CD4-positive, alpha-beta memory T cell (primary cell): ENCODE results near the gene DUOX2. TPM values are rescaled to one million over a fixed set of nuclear protein-coding genes. Genes with fewer than 3 reads are reported as not detected.
"Not testable (repeated sequence)": the region's sequence is repeated elsewhere in the genome, so short reads cannot be mapped to it uniquely, and the experiment has no call there.

Experiments used
- CTCF ChIA-PET: fragments of 350-600 bp; sonication (Branson Sonifier 250); formaldehyde crosslinking; loops from one replicate; lab custom pipeline; 2021; ENCODE audit warnings: inconsistent platforms; ENCODE audit not compliant: partially characterized antibody; lab: Charles Lee
- POLR2A ChIA-PET: fragments of 350-600 bp; sonication (Branson Sonifier 250); formaldehyde crosslinking; loops from one replicate; lab custom pipeline; 2021; ENCODE audit not compliant: partially characterized antibody; lab: Charles Lee
- DNase-seq, 5 donors: peaks; one replicate each; pipeline versions ENCODE4 v3.0.0 to v3.0.0-alpha.2; 2020 to 2022; ENCODE audit warnings: mixed read lengths in 1 of 5
- H3K27ac ChIP-seq: one replicate; pipeline ENCODE4 v1.7.0; 2013; ENCODE audit warnings: low read depth, low read length
- H3K27me3 ChIP-seq: 2 replicates; pipeline ENCODE4 v1.7.0; 2013; ENCODE audit warnings: mild to moderate bottlenecking, low read length, moderate library complexity; ENCODE audit not compliant: insufficient read depth
- H3K36me3 ChIP-seq: 2 replicates; pipeline ENCODE4 v1.7.0; 2013; ENCODE audit warnings: mild to moderate bottlenecking, low read length, moderate library complexity; ENCODE audit not compliant: insufficient read depth
- H3K4me1 ChIP-seq: 2 replicates; pipeline ENCODE4 v1.7.0; 2013; ENCODE audit warnings: mild to moderate bottlenecking, low read length, moderate library complexity; ENCODE audit not compliant: insufficient read depth
- H3K4me3 ChIP-seq, 2 donors: one replicate each; pipeline ENCODE4 v1.7.0; 2013; ENCODE audit warnings: low read length in 2 of 2, mild to moderate bottlenecking in 1 of 2
- H3K9me3 ChIP-seq, 2 donors: one replicate each; pipeline ENCODE4 v1.7.0; 2013; ENCODE audit warnings: low read length in 2 of 2, control low read depth in 1 of 2; ENCODE audit not compliant: control insufficient read depth in 1 of 2
- H3K27ac Mint-ChIP-seq, 7 donors: one replicate each; pipeline ENCODE4 v1.8.0; 2020 to 2021; ENCODE audit warnings: mixed read lengths in 7 of 7, mild to moderate bottlenecking in 6 of 7, inconsistent platforms in 3 of 7, moderate library complexity in 3 of 7
- H3K27me3 Mint-ChIP-seq, 2 donors: one replicate each; pipeline ENCODE4 v1.8.0; 2020 to 2021; ENCODE audit warnings: mixed read lengths in 2 of 2
- H3K36me3 Mint-ChIP-seq, 2 donors: one replicate each; pipeline ENCODE4 v1.8.0; 2020 to 2021; ENCODE audit warnings: mixed read lengths in 2 of 2, inconsistent platforms in 1 of 2, mild to moderate bottlenecking in 1 of 2
- H3K4me1 Mint-ChIP-seq, 4 donors: one replicate each; pipeline ENCODE4 v1.8.0; 2020 to 2021; ENCODE audit warnings: mixed read lengths in 4 of 4, mild to moderate bottlenecking in 1 of 4
- H3K4me3 Mint-ChIP-seq, 8 donors: one replicate each; pipeline ENCODE4 v1.8.0; 2020 to 2021; ENCODE audit warnings: mixed read lengths in 8 of 8, mild to moderate bottlenecking in 7 of 8, moderate library complexity in 6 of 8, inconsistent platforms in 3 of 8
- H3K9me3 Mint-ChIP-seq, 8 donors: one replicate each; pipeline ENCODE4 v1.8.0; 2020 to 2021; ENCODE audit warnings: mixed read lengths in 8 of 8, mild to moderate bottlenecking in 5 of 8, inconsistent platforms in 3 of 8, moderate library complexity in 1 of 8
- intact Hi-C: fragments of 100-400 bp; cut with micrococcal nuclease; formaldehyde crosslinking; loops from one replicate; pipeline ENCODE4 v1.15.1; 2023
- polyA plus RNA-seq, 2 donors: library from polyadenylated mRNA; unstranded; fragments of 300-500 nt; fragmentation: Illumina TruSeq; gene quantifications; one replicate each; pipeline ENCODE4 v1.2.3, GENCODE V29; 2021
- total RNA-seq, 2 experiments: library from RNA; stranded (reverse); gene quantifications; one replicate each; pipeline ENCODE4 v1.2.3, GENCODE V29; 2021

DUOX2 gene
- total and polyA plus RNA-seq, 4 experiments from 2014 or later: 0.02 to 0.06 (median 0.06) TPM; not detected in 1

DNA sequence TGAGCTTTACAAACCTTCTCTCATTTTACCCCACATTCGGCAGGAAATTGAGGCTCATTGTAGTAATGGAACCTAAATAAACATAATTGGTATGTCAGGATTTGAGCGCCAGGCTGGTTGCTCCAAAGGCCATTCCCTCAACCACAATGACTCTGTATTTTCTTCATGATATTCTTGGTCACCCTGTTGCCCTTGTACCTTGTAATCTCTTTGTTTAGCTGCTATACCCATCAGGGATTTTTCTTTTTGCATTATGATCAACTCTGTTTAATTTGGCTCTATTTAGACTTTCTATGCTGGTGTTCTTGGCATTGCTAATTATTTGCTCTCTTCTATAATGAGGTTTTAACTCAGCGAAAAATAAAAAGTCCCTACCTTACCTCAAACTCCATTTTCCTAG lies 29.8 kb downstream of the DUOX2 start:
- no peaks in the 10 kb centered on the region for H3K9me3 Mint-ChIP-seq
- POLR2A ChIA-PET: no interaction called here
- Histone ChIP-seq H3K27ac (no peak overlapping the region), H3K27me3 (no peaks in the 10 kb centered on the region), H3K4me1 (no peaks in the 10 kb centered on the region), H3K36me3 (no peaks in the 10 kb centered on the region), H3K9me3 (no peaks in the 10 kb centered on the region), H3K4me3 (no peak overlapping the region)
- H3K4me1 Mint-ChIP-seq: no peaks in the 10 kb centered on the region
- intact Hi-C loops: no loop called here
- H3K27ac Mint-ChIP-seq: no peak overlapping the region
- no peaks in the 10 kb centered on the region for H3K36me3 Mint-ChIP-seq
- no peak for DNase-seq
- CTCF ChIA-PET: no interaction called here
- H3K27me3 Mint-ChIP-seq: peaks cover 14% of the 10 kb centered on the region in 2 donors
- H3K4me3 Mint-ChIP-seq: no peak overlapping the region

- H3K9me3 Mint-ChIP-seq: no peaks in the 10 kb centered on the region
- no peaks in the 10 kb centered on the region for H3K36me3 ChIP-seq
- no peaks in the 10 kb centered on the region for H3K4me1 ChIP-seq
- ChIA-PET POLR2A (no interaction called here), CTCF (no interaction called here)
- peaks cover 11 to 14% of the 10 kb centered on the region in 2 donors for H3K27me3 Mint-ChIP-seq
- no peaks in the 10 kb centered on the region for H3K36me3 Mint-ChIP-seq
- H3K9me3 ChIP-seq: no peaks in the 10 kb centered on the region
- no peak overlapping the region for H3K27ac ChIP-seq
- no peak for DNase-seq
- intact Hi-C loops: no loop called here
- H3K4me3 Mint-ChIP-seq: no peak overlapping the region
- H3K4me3 ChIP-seq: no peak overlapping the region
- H3K4me1 Mint-ChIP-seq: no peaks in the 10 kb centered on the region
- no peak overlapping the region for H3K27ac Mint-ChIP-seq
- H3K27me3 ChIP-seq: no peaks in the 10 kb centered on the region
These were observed 30.7 kb downstream of the DUOX2 start for GRCh38 chr15:45083223-45083622.

DNA sequence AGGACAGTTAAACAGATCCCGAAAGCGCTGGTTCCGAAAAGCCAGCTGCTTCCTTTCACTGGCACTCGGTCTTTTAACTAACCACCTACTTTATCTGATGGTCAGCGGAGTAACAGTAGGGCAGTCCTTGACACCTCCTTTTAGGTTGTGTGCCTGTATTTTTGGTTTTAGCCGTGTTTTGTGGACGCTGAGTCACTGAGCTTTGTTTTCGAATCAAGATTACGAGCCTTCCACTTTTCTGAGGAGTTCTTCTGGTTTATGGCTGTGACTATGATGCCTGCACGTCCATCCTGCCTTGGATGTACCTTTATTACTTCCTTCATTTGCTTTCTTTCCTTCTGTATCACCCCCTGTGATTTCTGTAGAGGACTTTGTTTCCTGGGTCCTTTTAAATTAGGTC lies 31.6 kb downstream of the DUOX2 start:
- H3K36me3 ChIP-seq, CTCF ChIA-PET, H3K9me3 ChIP-seq, H3K9me3 Mint-ChIP-seq, H3K4me3 Mint-ChIP-seq, H3K4me1 ChIP-seq, H3K4me1 Mint-ChIP-seq, H3K27ac ChIP-seq, H3K27me3 ChIP-seq, intact Hi-C loops, H3K36me3 Mint-ChIP-seq, POLR2A ChIA-PET, DNase-seq, H3K4me3 ChIP-seq: not testable (repeated sequence)
- Mint-ChIP-seq H3K27me3 (peaks cover 7 to 13% of the 10 kb centered on the region in 2 donors), H3K27ac (peak overlapping the region in 1 of 7 donors; percentile 13)

GRCh38 chr15:45080593-45080992 lies 33.4 kb downstream of the DUOX2 start:
- H3K27me3 ChIP-seq, H3K9me3 Mint-ChIP-seq, H3K27ac Mint-ChIP-seq, CTCF ChIA-PET, H3K4me3 Mint-ChIP-seq, H3K4me1 ChIP-seq, H3K27ac ChIP-seq, DNase-seq, H3K4me1 Mint-ChIP-seq, H3K36me3 Mint-ChIP-seq, H3K36me3 ChIP-seq, H3K4me3 ChIP-seq, POLR2A ChIA-PET, intact Hi-C loops, H3K9me3 ChIP-seq, H3K27me3 Mint-ChIP-seq: not testable (repeated sequence)

GRCh38 chr15:45079628-45080246 lies 34.2 kb downstream of the DUOX2 start:
- H3K36me3 ChIP-seq, H3K27me3 ChIP-seq, H3K27me3 Mint-ChIP-seq, H3K4me3 ChIP-seq, DNase-seq, H3K36me3 Mint-ChIP-seq, CTCF ChIA-PET, H3K9me3 ChIP-seq, H3K27ac ChIP-seq, POLR2A ChIA-PET, H3K4me1 ChIP-seq, H3K4me1 Mint-ChIP-seq, H3K9me3 Mint-ChIP-seq, H3K27ac Mint-ChIP-seq, intact Hi-C loops, H3K4me3 Mint-ChIP-seq: not testable (repeated sequence)

DNA sequence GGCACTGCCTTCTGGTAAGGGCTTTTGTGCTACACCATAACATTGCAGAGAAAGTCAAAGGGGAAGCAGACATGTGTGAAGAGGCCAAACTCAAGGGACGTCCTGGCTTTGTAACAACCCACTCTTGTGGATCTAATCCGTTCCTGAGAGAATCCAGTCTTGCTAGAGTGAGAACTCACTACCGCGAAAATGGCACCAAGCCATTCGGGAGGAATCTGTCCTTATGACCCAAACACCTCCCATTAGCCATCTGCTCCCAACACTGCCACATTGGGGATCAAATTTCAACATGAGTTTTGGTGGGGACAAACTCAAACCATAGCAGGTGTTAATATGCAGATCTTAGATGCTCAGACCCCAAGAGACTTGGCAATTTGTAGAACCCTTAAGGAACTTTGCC lies 34.8 kb downstream of the DUOX2 start:
- DNase-seq, H3K4me3 ChIP-seq, CTCF ChIA-PET, H3K36me3 ChIP-seq, H3K4me1 Mint-ChIP-seq, H3K4me1 ChIP-seq, H3K27me3 Mint-ChIP-seq, H3K27me3 ChIP-seq, H3K4me3 Mint-ChIP-seq, intact Hi-C loops, H3K27ac ChIP-seq, H3K27ac Mint-ChIP-seq, H3K9me3 ChIP-seq, H3K9me3 Mint-ChIP-seq, H3K36me3 Mint-ChIP-seq, POLR2A ChIA-PET: not testable (repeated sequence)

- H3K36me3 ChIP-seq, H3K9me3 ChIP-seq, H3K27ac Mint-ChIP-seq, H3K27me3 Mint-ChIP-seq, H3K9me3 Mint-ChIP-seq, CTCF ChIA-PET, H3K27ac ChIP-seq, DNase-seq, H3K4me3 ChIP-seq, intact Hi-C loops, POLR2A ChIA-PET, H3K4me1 ChIP-seq, H3K4me1 Mint-ChIP-seq, H3K27me3 ChIP-seq, H3K36me3 Mint-ChIP-seq, H3K4me3 Mint-ChIP-seq: not testable (repeated sequence)
These were observed 36.6 kb downstream of the DUOX2 start for GRCh38 chr15:45077391-45077790.
